CD4-positive, alpha-beta T cell treated with Interleukin-1 beta for 1 hour (primary cell): ENCODE data around the gene STAT6.
A peak's percentile ranks its signal among the peaks of the same experiment; 100 is the strongest.

Source experiments
- DNase-seq, 2 donors: peaks; one replicate each; pipeline ENCODE4 v3.0.0-alpha.2; 2020 to 2022

The STAT6 gene

DNA sequence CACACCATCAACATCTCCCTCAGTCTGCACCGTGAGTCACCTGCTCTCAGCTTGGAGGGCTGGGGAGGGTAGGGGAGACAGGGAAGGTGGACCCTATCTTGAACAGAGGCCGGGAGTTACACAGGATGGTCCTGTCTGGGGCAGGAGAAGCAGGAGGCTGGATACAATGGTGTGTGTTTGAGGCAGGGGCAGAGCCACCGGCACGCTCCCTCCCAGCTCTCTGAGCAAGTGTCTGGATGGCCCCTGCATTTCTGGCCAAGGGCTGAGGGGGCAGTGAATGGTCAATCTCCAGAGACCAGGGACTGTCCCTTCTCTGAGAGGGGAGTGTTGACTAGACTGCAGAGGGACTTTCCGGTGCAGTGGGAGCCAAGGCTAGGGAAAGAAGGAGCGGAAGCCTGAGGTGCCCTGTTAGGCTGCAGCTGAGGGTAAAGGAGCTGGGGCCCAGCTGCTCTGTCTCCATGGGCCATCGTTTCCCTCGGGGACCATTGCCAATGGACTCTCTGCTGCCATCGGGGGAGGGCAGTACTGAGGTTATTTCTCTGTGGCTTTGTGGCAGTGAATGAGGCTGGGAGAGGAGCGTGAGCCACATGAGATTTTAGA, 34.4 kb upstream of the STAT6 start:
- no peak for DNase-seq

DNA sequence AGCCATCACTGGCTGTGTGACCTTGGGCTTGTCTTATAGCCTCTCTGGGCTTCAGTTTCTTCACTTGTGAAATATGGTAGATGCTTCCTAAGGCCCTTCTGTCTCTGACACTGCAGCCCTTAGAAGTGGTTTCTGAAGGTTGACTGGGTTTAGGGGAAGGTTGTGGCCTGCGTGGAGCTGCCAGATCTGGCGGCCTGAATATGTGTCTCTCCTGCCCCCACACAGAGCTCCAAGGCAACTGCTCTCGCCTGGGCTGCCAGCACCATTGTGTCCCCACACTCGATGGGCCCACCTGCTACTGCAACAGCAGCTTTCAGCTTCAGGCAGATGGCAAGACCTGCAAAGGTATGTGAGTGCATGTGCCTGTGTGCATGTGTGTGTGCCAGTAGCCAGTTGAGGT, 32.3 kb upstream of the STAT6 start:
- no peak for DNase-seq

DNA sequence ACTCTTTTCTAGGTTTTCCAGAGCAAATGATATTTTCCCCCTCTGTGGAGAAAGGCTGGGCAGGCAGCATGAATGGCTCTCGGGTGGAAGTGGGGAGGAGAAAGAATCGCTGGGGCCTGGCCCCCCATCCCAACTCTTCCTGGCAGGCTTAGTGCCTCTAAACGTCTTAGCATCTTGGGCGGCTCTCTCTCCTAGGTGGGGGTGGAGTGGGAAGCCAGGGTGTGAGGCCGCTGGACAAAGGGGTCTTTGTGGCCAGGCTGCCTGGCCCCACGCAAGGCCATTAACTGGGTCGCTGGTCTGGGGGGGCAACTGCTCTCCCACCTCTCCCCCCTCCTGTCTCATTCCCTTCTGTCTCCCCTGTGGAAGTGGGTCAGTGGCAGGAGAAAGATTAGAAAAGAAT, 31.6 kb upstream of the STAT6 start:
- no peak for DNase-seq

DNA sequence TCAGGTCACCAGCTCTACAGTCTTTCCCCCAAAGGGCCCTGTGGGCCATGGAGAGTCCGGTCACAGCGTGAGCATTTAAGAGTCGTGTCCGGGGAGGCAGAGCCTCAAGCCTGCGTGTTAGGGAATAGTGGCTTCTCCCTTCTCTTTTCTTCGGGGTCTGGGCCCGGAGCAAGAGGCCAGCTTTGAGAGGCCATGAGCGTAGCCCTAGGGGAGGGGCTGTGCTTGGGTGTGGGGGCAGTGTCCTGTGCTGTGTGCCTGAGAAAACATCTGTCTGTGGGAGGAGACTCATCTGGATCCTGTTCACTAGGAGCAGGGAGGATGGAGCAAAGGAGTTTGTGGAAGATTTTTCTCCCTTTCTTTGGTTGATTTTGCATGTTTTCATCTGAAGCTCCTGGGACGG, 31.0 kb upstream of the STAT6 start:
- DNase-seq = no peak

DNA sequence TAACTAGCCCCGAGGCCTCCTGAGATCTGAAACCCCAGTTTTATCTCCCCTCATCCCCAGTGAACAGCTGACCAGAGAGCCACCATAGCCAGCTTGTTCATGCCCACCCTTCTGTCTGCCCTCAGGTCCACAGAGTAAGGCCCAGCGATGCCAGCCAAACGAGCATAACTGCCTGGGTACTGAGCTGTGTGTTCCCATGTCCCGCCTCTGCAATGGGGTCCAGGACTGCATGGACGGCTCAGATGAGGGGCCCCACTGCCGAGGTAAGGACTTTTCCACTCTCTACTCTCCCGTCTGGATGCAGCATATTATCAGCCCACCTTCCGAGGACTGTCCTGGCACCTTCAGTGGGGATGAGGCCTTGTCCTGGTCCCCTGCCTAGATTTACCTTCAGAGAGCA, 30.1 kb upstream of the STAT6 start:
- DNase-seq = no peak

DNA sequence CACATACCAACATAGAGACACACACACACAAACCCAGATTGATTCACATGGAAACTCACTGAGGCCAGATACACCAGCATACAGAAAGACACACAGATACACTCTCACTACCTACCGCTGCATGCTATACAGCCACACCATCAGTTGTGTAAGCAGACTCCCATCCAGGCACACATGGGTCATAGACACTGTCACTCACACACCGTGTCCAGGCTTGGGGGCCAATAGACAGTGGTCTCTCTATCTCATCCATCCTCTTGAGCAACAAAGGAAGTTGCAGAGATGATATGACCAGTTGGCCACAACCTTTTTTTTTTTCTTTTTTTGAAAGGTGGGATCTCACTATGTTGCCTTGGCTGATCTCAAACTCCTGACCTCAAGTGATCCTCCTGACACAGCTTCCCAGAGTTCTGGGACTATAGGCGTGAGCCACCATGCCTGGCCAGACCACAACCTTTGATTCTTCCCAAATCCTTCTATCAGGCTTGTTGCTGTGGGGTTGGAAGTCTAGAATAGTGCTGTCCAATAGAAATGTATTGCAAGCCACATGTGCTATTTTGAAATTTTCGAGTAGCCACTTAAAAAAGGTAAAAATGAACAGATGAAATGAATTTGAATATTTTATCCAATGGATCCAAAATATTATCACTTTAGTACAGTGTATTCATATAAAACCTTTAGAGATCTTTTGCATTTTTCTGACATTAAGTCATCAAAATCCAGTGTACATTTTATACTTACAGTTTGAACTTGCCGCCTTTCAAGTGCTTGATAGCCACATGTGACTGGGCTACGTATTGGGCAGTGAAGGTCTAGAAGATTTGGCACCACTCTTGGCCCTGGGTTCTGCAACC, 28.9 kb upstream of the STAT6 start:
- no peak for DNase-seq

DNA sequence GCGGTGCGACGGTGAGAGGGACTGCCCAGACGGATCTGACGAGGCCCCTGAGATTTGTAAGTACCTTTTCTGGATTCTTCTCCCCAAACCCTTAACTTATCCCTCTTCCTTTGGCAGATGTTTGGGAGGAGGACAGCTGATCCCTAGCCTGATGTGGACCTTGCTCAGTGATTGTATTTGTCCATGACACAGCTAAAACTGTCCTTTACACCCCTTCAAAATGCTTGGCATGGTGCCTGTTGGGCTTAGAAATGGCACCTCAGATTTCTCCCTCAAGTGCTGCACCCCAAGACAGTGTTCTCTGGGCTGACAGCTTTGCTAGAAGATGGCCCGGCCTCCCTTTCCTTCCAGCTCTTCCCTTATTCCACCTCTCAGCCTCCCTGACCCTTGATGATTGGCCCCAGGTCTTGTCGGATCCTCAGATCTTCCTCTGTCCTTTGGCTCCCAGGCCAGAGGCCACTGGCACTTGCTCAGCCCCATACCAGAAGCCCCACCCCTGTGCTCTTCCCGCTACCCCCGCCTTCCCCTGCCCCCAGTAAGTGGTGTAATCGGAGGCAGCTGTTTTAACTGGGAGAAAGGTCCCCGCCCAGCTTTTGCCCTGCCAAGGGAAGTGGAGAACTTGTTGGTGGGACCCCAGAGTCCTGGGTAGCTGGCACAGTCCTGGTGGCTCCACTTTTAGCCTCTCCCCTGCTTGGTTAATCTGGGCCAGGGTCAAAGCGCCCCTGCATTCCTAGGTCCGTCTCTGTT, 27.5 kb upstream of the STAT6 start:
- DNase-seq = no peak

DNA sequence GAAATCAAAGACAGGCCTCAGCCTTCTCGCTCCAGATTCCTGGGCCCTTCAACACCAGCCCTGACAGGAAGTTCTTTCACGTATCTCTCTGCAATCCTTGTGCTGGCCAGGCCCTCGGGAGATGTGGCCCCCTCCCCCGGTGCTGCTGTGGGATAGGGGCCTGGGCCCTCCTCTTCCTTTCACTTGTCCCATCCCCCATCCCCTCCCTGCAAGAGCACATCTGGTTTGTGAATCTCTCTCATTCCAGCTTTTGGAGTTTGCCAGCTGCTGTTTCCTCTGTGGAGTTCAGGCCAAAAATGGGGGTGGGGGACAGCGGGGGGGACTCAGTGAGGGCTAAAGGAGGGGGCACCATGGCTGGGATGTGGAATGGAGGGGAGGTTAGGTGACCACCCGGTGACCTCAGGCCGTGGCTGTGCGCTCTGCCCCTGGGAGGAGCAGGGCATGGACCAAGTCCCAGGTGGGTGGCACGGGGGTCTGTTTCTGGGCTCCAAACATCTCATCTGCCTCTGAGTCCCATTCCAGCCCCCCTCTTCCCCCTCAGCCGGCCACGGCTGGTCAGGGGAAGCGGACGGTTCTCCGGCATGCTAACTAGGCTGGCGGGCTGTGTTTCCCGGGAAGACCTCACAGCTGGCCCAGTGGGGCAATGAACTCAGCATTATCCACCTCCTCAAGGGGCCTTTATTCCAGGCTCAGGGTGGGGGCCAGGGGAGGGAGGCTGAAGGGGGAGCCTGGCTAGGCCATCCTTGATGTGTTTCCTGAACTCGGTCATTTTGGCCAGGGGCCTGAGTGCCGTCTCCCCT, 24.6 kb upstream of the STAT6 start:
- DNase-seq = no peak

DNA sequence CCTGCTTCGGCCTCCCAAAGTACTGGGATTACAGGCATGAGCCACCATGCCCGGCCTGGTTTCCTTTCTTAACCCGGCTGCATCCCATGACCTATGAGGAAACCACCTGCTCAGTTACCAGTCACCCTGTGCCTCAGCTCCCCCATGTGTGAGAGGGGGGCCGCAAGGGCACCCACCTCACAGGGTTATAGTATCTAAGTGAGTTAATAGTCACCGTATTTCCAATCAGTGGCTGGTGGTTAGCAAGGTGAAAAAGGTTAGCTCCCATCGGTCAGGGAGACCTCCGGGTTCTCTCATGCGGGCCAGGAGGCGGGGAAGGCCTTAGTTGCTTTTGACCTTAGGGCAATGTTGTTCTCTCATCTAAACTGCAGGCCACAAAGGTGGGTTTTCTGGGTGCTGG, 23.8 kb upstream of the STAT6 start:
- no peak for DNase-seq

DNA sequence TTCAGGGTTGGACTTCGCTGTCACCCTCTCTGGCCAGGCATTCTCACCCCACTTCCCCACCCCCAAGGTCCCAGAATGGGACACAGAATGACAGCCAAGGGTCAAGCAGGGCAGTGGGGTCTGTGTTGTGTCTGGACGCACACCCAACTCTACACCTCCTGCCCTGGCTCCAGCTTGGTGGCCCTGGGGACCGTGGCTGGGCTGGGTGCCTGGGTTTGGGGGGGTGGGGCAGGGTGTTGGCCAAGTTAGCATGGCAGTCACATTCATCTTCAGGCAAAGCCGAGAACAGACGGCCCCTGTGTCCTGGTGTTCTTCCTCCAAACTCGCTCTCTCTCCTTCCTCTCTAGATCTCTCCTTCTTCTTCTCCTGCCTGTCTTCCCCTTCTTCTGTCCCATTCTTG, 22.8 kb upstream of the STAT6 start:
- DNase-seq = no peak

DNA sequence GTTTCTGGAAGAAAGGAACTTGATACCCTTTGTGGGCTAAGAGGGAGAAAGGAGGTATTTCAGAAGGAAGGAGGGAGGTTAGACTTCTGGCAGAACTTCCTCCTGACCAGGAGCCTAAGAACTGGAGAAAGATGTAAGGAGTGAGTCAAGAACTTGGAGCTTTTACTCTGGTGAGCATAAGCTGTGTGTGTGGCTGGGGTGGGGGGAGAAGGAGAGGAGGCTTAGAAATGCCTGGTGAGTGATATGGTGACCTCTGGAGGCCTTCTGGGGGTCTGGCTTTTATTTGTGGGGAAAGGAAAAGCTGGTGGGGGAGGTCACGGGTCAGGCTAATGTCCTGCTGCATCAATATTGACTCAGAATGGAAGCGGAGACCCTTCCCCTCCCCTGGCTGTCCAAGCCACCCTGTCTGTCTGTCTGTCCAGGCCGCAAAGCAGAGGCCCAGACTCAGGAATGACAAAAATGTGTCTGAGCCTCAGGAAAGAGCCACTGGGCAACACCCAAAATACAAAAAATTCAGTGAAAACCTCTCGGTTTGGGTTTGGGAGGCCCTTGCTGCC, 21.9 kb upstream of the STAT6 start:
- no peak for DNase-seq

DNA sequence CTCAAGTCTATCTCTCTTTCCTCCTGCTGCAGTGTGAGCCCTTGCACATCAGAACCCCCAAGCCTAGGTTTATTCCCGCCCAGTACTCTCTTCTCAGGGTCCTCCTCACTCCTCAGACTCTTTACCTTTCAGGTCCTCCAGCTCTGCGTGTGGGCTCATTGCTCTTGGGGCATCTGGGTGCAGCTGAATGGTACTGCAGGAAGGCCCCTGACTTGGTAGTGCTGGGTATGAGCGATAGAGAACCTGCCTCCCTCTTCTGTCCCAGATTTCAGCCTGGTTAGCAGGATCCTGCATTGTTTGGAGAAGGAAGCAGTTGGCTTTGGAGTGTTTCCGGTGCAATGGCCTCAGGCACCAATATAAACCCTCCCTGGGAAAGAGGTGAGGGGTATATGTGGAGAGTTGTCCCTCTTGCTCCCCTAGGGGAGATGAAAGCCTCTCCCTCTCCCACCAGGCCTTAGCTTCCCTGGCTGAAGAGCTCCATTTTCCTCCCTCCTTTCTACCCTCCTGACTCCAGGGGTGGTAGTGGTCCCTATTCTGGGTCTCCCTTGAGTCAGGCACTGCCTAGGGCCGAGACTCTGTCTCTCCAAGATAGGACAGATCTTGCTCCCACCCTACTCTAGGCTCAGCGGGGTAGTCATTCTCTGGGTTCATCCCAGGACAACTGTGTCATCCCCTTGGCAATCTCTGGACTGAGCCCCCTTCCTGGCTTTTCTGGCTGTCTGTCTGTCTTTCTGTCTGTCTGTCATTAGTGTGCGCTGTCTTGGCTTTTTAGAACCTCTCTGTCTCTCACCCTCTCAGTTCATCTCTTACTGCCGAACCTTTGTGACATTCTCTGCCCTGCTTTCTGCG, 21.0 kb upstream of the STAT6 start:
- DNase-seq = no peak

DNA sequence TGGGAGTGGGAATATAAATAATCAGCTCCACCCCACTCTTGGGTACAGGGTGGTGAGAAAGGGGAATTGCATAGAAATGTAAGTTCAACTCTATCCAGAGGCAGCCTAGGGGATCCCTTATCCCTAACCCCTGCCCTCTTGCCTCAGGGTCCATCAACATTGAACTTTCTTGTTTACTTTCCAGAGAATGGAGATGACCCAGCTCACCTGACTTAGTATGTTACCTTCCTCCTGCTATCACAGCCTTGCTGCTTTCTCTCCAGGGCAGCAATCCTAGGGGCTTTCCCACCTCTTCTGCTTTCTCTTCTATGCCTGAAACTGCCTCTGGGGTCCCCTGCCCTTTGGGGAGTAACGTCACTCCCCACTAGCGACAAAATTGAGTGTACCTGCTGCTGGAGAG, 19.8 kb upstream of the STAT6 start:
- DNase-seq = no peak

DNA sequence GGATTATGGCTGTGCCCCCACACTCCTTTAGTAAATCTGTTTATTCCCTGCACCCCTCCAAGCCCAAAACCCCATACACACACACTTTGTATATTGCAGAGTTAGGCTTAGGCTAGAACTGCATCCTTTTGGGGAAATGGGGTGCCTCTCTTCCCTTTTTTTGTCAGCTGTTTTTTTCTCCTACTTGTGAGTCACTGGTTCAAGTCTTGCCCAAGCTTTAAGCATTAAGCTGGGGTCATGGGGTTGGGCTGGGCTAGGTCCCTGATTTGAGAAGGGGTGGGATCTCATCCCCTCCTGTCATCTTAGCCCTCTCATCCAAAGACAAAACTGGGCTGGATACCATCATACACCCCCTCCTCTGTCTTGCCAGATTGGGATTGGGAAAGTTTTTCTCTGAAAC, 18.7 kb upstream of the STAT6 start:
- peak in 1 of 2 donors; percentile 23 for DNase-seq

DNA sequence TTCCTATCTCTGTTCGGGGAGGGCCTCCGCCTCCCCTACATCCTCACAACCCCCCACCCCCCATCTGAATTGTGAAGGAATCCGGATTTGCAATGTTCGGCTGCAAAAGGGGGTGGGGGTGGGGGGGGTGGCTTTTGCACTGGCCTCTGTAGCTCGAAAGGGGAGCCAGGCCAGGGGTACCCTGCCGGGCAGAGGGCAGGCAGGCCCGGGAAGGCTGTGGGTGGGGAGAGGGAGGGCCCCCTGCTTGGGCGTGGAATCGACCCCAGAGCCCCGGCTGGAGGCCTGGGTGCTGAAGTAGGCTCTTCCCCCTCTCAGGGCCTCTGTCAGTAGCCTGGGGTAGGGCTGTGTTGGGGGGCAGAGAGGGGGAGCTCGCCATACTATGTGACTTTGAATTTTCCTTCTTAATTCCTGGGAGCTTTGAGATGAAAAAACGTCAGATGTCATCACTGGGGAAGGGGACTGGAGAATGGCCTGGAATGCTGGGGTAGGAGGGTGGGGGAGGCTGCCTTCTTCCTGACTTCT, 18.2 kb upstream of the STAT6 start:
- no peak for DNase-seq

DNA sequence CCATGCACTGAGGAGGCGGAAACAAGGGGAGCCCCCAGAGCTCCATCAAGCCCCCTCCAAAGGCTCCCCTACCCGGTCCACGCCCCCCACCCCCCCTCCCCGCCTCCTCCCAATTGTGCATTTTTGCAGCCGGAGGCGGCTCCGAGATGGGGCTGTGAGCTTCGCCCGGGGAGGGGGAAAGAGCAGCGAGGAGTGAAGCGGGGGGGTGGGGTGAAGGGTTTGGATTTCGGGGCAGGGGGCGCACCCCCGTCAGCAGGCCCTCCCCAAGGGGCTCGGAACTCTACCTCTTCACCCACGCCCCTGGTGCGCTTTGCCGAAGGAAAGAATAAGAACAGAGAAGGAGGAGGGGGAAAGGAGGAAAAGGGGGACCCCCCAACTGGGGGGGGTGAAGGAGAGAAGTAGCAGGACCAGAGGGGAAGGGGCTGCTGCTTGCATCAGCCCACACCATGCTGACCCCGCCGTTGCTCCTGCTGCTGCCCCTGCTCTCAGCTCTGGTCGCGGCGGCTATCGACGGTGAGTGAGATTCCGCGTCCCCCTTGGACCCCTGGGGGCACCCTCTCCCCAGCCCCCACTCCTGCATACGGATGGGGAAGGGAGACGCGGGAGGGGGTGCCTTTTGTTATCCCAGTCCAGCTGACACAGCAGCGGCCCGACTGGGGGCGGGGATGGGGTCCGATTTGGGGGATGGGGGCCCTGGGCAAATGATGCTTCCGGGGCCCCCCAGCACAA, 17.5 kb upstream of the STAT6 start:
- DNase-seq = no peak

DNA sequence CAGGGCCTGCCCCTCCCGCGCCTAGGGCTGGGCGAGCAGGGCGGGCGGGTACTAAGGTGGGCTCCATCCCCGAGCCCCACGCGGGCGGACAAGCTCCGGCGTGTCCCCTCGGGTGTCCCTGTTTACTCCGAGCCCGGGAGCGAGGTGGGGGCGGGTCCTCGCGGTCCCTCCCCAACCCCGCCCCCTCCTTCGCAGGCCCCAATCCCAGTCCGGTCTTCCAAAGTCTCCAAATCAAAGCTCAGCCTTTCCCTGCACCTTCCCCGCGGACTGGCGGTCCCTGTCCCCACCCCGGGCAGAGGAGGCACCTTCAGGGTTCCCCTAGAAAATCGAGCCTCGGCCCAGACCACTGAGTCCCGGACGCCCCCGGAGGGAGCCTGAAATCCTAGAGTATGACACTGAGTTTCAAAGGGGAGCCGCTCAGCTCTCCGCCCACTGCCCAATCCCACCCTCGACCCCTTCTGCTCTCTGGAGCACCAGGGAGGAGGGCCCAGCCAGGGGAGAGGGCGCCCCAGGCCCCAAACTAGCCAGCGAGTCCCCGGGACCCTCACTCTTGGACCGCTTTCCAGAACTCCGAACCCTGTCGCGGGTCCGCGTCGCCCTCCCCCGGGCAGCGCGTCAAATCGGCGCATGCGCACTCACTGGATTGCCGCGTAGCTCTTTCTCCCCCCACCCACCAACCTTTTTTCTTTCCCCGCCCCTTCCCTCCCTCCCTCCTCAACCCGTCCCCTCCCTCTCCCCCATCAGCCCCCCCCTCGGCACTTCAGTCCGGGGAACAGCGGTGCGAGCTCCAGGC, 16.8 kb upstream of the STAT6 start, which contains the start of gene LRP1:
Gene LRP1 (plus strand): TSS at position 758 of the 793 bp plus-strand sequence. CDS start 482 bp downstream, outside the sequence.
- DNase-seq = peak; percentile 79

DNA sequence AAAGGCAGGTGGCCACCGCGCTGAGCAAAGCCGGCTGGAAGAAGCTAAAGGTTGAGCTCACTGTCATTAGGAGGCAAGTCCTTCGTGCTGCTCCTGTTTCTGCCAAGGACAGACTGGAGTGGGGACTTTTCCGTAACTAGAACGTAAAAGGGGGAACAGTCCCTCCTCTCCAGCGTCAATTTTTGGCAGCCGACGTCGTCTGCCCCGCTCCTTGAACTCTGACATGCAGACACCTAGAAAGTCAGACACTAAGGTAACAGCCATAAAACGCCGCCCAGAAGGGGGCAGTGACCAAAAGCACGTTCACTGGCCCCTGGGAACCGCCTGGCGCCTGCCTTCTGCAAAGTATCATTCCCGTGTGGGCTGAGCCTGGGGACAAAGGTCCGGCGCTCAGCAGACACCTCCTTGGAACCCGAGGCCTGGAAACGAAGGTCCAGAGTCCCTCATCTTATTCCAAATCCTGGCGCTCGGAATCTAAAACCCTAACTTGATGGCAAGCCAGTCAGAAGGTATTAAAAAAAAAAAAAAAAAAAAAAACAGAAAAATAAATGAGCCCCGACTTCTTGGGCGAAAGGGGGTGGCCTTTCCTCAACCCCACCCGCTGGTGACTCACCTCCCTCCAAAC, 16.1 kb upstream of the STAT6 start:
- DNase-seq = peak; percentile 33 to 69

DNA sequence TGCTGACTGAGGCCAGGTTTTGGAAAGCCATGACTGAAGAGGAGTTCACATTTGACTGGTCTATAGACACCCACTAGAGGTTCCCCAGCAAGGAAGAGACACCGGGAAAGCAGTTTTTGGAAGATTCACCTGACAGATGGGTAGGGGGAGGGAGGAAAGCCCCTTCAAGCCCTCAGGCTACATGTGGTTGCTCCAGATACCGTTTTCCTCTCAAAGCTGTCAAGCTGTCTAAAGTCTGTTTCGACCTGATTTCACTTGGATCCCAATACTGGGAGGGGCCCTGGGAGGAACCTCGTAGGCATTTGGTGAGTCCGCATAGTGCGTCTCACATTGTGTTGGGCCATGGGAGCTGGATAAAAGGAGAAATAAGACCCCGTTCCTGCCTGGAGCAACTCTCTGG, 15.4 kb upstream of the STAT6 start:
- DNase-seq = no peak
